Psoas muscle (tissue), 8 donors: Measurements from ENCODE around the gene MARCKSL1. TPM values are rescaled to one million over a fixed set of nuclear protein-coding genes. Genes with fewer than 3 reads are reported as not detected.
"Not testable (repeated sequence)": the region's sequence is repeated elsewhere in the genome, so short reads cannot be mapped to it uniquely, and the experiment has no call there.

Experiments used
- ATAC-seq, 4 donors: fragments of 200-7000 bp; cut with Tn5 transposase; one replicate each; pipeline ENCODE4 v1.9.1; 2020; ENCODE audit warnings: moderate library complexity in 3 of 4, mild to moderate bottlenecking in 2 of 4
- DNase-seq, 2 donors: peaks; one replicate each; pipeline ENCODE4 v3.0.0-alpha.2; 2020
- H3K27ac ChIP-seq: fragments of 200-600 bp; one replicate; pipeline ENCODE4 v1.8.0; 2022
- H3K27me3 ChIP-seq, 3 donors: fragments of 200-600 bp in 1 of 3; one replicate each; pipeline versions ENCODE4 v1.6.1 to v1.8.0; 2013 to 2022; ENCODE audit warnings: low read length in 2 of 3, mild to moderate bottlenecking in 2 of 3, moderate library complexity in 1 of 3; ENCODE audit not compliant: insufficient read depth in 3 of 3
- H3K36me3 ChIP-seq, 2 donors: fragments of 200-600 bp in 1 of 2; one replicate each; pipeline versions ENCODE4 v1.6.1 to v1.8.0; 2013 to 2022; ENCODE audit warnings: low read depth in 1 of 2, mild to moderate bottlenecking in 1 of 2, moderate library complexity in 1 of 2; ENCODE audit not compliant: insufficient read depth in 1 of 2
- H3K4me1 ChIP-seq: fragments of 200-600 bp; one replicate; pipeline ENCODE4 v1.8.0; 2022
- H3K4me3 ChIP-seq: fragments of 200-600 bp; one replicate; pipeline ENCODE4 v1.8.0; 2022; ENCODE audit warnings: mild to moderate bottlenecking
- H3K9me3 ChIP-seq: fragments of 200-600 bp; one replicate; pipeline ENCODE4 v1.8.0; 2022
- WGBS, 3 donors: extraction: QIAGEN DNeasy Blood & Tissue Kit; methylation state at CpG; one replicate each; pipeline versions ENCODE4 v1.1.6 to v1.1.7; 2013; 5-methylcytosine and 5-hydroxymethylcytosine counted together
- intact Hi-C, 2 donors: fragments of 100-400 bp; cut with DNase I; formaldehyde crosslinking; loops; one replicate each; pipeline versions ENCODE4 v1.11.0 to v1.14.2; 2022
- polyA plus RNA-seq, 3 donors: library from polyadenylated mRNA; stranded (reverse); fragments of 200-250 nt; gene quantifications; one replicate each; pipeline ENCODE4 v1.2.3, GENCODE V29; 2013
- total RNA-seq, 4 donors: library from RNA; stranded (reverse); fragmentation: NEBNext Ultra II Directional in 2 of 4; extraction: Animal tissue kit (Norgen Biotek cat#: 25700) in 2 of 4; gene quantifications; one replicate each; pipeline versions ENCODE4 v1.2.1 to v1.2.4, GENCODE V29; 2021 to 2023
- TF ChIP-seq, protein P1 (sequence below): fragments of 200-600 bp; IDR thresholded peaks from one replicate; pipeline ENCODE4 v1.8.0; 2022; ENCODE audit warnings: antibody characterized with exemption
- donor health status: healthy with polysubstance abuse.
- donor health status: DM: no; HTN: no; CAD: no; lungs with moderate emphysema.
- donor health status: Bipolar disorder and iron deficiency.
- donor health status: healthy.
- donor health status: DM: yes; HTN: yes; CAD: no.
- donor health status: DM: no; HTN: no; CAD: no.
- donor health status: DM: no; HTN: no; CAD: no.
- donor health status: DM: yes; HTN: yes; CAD: no.

MARCKSL1 gene
- total and polyA plus RNA-seq, 7 donors = 5.6 to 12.9 (median 9.4) TPM

DNA sequence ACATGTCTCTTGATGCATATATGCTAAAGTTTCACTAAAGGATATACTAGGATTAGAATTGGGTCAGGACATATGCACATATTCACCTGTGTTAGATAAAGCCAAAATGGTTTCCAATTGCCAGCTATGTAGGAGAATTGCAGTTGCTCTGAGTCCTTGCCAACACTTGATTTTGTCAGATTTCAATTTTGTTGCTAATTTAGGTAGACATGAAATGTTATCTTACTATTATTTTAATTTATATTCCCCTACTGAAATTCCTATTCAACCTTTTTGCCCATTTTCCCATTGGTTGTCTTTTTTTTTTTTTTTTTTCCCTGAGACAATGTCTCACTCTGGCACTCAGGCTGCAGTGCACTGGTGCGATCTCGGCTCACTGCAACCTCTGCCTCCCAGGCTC is 30.7 kb downstream of the MARCKSL1 start:
- no peaks in the 10 kb centered on the region for H3K4me1 ChIP-seq
- WGBS, 3 donors = 94 to 100% (median 99%) methylated on average over 2 of the region's 2 CpGs
- H3K27ac ChIP-seq = no peak overlapping the region
- intact Hi-C loops = no loop called here
- ATAC-seq (no peak), DNase-seq (no peak)
- TF ChIP-seq, protein P1, sequence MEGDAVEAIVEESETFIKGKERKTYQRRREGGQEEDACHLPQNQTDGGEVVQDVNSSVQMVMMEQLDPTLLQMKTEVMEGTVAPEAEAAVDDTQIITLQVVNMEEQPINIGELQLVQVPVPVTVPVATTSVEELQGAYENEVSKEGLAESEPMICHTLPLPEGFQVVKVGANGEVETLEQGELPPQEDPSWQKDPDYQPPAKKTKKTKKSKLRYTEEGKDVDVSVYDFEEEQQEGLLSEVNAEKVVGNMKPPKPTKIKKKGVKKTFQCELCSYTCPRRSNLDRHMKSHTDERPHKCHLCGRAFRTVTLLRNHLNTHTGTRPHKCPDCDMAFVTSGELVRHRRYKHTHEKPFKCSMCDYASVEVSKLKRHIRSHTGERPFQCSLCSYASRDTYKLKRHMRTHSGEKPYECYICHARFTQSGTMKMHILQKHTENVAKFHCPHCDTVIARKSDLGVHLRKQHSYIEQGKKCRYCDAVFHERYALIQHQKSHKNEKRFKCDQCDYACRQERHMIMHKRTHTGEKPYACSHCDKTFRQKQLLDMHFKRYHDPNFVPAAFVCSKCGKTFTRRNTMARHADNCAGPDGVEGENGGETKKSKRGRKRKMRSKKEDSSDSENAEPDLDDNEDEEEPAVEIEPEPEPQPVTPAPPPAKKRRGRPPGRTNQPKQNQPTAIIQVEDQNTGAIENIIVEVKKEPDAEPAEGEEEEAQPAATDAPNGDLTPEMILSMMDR = no peak
- H3K27me3 ChIP-seq = no peaks in the 10 kb centered on the region
- no peak overlapping the region for H3K4me3 ChIP-seq
- no peaks in the 10 kb centered on the region for H3K9me3 ChIP-seq
- peaks cover 10 to 41% of the 10 kb centered on the region in 2 donors for H3K36me3 ChIP-seq

DNA sequence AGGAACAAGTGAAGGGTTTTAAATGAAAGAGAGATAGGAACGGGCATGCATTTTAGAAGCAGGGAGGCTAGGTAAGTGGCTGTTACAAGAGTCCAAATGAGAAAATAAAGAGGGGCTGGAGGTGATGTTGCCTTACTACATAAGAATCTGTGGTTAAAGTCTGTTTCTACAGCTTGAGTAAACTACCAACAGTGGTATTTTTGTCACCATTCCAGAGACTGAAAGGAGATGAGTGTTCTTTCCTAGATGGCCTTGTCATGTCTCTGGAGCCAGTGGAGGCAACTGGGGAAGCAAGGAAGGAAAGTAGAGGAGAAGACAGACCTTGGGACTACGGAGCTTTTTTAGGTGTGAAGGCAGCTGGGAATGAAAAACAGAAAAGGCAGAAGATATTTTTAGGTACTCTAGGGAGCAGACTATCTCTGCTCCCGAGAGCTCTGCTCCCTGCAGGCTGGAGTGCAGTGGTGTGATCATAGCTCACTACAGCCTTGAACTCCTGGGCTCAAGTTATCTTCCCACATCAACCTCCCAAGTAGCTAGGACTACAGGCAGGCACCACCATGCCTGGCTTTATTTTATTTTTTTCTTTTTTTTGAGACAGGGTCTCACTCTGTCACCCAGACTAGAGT is 31.9 kb downstream of the MARCKSL1 start:
- Histone ChIP-seq H3K9me3 (no peaks in the 10 kb centered on the region), H3K27me3 (no peaks in the 10 kb centered on the region), H3K36me3 (peaks cover 10 to 44% of the 10 kb centered on the region in 2 donors), H3K27ac (no peak overlapping the region), H3K4me1 (no peaks in the 10 kb centered on the region), H3K4me3 (no peak overlapping the region)
- DNase-seq (no peak), ATAC-seq (no peak)
- intact Hi-C loops = no loop called here
- 44 to 66% (median 65%) methylated on average over 3 of the region's 3 CpGs for WGBS, 3 donors
- TF ChIP-seq, protein P1 = no peak

DNA sequence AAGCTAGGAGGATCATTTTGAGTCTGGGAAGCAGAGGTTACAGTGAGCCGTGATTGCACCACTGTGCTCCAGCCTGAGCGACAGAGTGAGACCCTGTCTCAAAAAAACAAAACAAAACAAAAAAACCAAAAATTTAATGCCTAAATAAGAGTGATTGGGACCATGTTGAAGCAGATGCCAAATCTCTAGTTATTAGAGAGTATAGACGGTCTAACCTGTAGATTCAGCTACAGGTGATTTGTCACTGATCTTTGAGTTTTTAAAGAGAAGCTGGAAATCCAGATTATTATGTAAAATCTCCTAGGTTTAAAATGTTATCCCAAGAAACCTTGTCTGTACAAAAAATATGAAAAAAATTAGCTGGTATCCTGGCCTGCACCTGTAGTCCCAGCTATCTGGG is 32.7 kb downstream of the MARCKSL1 start:
- Histone ChIP-seq H3K9me3 (no peaks in the 10 kb centered on the region), H3K27me3 (no peaks in the 10 kb centered on the region), H3K36me3 (peaks cover 10 to 45% of the 10 kb centered on the region in 2 donors), H3K4me3 (no peak overlapping the region), H3K27ac (no peak overlapping the region), H3K4me1 (no peaks in the 10 kb centered on the region)
- no peak for ATAC-seq
- no peak for DNase-seq
- TF ChIP-seq, protein P1 = no peak
- WGBS, 3 donors = 97 to 98% (median 97%) methylated on average over 3 of the region's 3 CpGs
- intact Hi-C loops = no loop called here

DNA sequence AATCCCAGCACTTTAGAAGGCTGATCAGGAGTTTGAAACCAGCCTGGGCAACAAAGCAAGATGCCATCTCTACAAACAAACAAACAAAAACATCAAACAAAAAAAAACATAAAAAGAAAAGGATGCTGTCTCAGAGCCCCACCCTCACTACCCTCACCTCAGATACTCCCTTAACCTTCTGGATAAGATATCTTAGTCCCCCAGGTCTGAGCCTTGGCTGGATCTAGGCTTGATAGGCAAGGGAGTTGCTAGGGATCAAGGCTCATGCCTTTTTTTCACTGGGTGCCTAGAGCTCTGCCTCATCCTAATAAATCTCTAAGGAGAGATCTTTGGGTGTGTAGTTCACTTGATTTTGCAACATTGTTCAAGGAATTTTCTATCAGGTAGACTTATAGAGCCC is 36.7 kb downstream of the MARCKSL1 start:
- no peak overlapping the region for H3K4me3 ChIP-seq

DNA sequence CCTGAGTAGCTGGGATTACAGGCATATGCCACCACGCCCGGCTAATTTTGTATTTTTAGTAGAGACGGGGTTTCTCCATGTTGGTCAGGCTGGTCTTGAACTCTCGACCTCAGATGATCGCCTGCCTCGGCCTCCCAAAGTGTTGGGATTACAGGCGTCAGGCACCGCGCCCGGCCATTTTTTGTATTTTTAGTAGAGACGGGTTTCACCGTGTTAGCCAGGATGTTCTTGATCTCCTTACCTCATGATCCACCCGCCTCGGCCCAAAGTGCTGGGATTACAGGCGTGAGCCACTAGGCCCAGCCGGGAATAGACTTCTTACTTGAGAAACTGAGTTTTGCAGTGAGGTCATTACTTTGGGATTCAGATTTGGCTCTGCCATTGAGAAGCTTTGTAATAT is 37.8 kb downstream of the MARCKSL1 start:
- not testable (repeated sequence) for H3K27ac ChIP-seq, H3K9me3 ChIP-seq, ATAC-seq, H3K4me1 ChIP-seq, H3K4me3 ChIP-seq, DNase-seq, H3K27me3 ChIP-seq
- intact Hi-C loops = loop anchor here in 1 of 2 donors (5.0 kb wide), 1 partner anchor 46 kb away; the partner anchor contains the start of gene LCK
- peaks cover 4 to 15% of the 10 kb centered on the region in 2 donors for H3K36me3 ChIP-seq
- WGBS, 3 donors = 95 to 96% (median 96%) methylated on average over 16 of the region's 16 CpGs

More for the DNA sequence above, 36.7 kb downstream of the MARCKSL1 start:
- Histone ChIP-seq H3K27ac (no peak overlapping the region), H3K4me1 (no peaks in the 10 kb centered on the region), H3K9me3 (no peaks in the 10 kb centered on the region), H3K36me3 (peaks cover 7 to 26% of the 10 kb centered on the region in 2 donors), H3K27me3 (no peaks in the 10 kb centered on the region)
- TF ChIP-seq, protein P1 = no peak
- no peak for ATAC-seq
- intact Hi-C loops = loop anchor here in 1 of 2 donors (5.0 kb wide), 1 partner anchor 47 kb away; the partner anchor contains the start of gene LCK
- no peak for DNase-seq
